ENCODE results near the gene SULT2B1.
"Not testable (repeated sequence)": the region's sequence is repeated elsewhere in the genome, so short reads cannot be mapped to it uniquely, and the experiment has no call there.

SULT2B1 gene

DNA sequence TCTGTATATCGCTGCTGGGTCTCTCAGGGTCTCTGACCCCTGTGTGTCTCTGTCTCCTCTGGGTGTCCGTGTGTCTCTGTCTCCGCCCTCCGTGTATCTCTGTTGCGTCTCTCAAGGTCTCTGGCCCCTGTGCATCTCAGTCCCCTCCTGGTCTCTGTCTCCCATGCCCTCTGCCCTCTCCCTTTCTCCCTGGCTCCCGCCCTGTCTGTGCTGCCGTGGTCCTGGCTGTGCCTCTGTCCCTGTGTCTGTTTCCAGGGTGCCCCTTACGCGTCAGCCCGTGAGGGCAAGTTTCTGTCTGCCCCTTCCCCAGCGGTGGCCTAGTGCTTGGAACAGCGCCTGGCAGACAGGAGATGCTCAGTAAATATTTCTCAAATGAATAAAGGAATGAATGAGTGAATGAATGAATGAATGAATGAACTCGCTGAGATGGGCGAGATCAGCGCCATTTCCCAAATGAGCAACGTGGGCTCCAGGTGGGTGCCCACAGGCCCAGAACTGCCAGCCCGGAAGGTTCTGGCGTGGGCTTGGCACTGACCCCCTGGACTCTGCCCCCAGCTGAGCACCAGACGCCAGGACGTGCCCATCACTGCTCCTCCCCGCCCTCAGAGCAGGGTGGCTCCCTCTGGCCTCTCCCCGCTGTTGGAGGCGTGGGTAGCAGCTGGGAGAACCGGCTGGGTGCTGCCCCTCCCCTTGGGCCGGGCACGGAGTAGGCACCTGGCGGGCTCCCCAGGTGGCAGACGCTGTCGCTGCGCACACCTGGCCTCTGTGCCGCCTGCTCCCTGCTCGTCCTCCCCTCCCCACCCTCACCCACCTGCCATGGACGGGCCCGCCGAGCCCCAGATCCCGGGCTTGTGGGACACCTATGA, at the start of gene SULT2B1:
TSS of gene SULT2B1 (plus strand) at position 736 of the 866 bp plus-strand sequence. CDS start at position 817, 81 bp downstream.
- DNase-seq = peak; percentile 92

DNA sequence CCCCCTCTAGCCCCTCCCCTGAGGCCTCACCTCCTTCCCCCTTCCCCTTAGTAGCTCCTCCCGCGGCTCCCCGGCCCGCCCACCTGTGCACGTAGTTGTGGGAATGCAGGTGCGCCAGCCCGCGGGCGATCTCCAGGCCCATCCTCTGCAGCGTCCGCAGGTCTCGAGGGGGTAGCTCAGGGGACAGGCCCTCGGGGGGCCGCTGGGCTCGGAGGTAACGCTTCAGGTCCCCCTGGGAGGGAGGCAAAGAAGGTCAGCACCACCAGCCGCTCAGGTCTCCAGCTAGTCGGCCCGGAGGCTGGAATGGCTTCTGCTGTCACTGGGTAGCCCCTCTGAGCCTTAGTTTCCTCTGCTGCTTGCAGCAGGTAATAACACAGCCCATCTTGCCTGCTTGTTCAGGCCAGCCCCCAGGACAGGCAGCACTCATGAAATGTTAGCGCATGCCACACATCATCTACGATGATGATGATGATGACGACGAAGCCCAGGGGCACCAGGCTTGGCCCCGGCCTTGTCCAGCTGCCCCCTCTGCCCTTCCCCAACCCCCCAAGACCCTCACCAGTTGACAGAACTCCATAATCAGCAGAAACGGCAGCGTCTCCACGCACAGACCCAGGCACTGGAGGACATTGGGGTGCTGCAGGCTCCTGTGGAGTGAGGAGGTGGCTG, 49.5 kb upstream of the SULT2B1 start:
- DNase-seq = no peak

DNA sequence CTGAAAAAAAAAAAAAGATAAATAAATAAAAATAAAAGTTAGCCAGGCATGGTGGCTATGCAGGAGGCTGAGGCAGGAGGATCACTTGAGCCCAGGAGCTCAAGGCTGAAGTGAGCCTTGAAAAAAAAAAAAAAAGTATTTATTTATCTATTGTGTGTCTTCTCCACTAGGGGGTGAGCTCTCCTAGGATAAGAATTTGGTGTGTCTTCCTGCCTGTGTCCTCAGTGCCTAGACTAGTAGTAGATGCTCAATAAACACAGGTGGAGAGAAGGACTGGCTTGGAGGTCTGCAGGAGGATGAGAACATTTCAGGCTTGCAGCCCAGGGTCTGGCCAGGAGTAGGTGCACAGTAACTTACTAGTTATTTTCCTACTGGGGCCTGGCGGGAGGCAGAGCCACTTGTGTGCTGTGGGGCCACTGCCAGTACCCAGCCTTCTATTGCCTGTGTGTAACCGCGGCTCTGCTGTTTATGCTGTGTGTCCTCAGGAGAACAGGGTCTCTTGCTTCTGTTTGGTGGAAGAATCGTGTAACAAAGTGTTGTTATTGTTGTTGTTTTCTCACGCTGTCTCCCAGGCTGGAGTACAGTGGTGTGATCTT, 45.7 kb upstream of the SULT2B1 start:
- peak; percentile 25 for DNase-seq

DNA sequence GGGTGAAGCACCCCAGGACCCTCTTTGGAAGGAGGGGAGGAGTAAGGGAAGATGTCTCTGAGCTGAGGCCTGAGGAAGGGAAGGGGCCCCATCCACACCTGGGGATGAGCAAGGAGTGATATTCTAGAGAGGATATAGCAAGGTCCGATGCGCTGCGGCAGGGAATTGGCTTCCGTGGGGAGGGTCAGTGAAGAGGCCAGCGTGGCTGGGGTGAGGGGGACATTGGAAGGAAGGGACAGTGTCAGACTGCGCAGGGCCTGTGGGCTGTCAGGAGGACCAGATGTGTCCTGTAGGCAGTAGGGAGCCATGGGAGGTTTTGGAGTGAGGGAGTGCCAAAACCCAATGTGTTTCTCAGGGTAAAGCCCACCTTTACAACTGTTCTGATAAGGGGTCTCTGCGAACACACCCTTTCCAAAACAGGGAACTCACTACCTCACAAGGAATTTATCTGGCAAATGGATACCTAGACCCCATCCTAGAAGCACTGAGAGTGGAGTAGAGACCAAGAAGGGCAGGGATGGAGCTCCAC, 44.0 kb upstream of the SULT2B1 start:
- DNase-seq = no peak

DNA sequence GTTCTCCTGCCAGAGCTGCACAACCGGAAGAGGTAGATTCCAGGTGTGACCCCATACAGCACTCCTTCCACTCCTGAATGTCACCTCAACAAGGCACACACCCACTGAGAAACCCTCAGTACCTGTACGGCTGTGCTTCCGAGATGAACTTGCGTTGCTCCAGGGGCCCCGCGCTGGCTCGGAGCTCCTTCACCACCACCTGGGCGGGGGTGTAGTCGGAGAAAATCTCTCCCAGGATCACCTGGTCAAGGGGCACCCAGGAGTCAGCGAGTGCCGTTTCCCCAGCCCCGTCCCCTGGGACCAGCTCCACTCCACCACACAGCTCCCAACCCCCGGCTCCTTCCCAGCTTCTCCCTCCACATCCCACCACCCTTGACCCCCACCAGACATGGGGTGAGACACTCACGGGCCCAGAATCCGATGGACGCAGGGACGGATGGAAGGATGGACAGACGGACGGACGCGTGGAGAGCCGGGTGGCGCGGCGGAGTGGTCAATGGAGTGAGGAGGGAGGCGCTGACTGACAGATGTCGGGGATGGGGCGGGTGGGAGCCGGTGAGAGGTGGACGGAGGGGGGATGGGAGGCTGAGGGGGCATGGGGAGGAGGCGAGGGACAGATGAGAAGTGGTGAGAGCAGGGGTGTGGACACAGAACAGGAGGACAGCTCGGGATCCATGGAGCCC, 43.1 kb upstream of the SULT2B1 start:
- DNase-seq = no peak

DNA sequence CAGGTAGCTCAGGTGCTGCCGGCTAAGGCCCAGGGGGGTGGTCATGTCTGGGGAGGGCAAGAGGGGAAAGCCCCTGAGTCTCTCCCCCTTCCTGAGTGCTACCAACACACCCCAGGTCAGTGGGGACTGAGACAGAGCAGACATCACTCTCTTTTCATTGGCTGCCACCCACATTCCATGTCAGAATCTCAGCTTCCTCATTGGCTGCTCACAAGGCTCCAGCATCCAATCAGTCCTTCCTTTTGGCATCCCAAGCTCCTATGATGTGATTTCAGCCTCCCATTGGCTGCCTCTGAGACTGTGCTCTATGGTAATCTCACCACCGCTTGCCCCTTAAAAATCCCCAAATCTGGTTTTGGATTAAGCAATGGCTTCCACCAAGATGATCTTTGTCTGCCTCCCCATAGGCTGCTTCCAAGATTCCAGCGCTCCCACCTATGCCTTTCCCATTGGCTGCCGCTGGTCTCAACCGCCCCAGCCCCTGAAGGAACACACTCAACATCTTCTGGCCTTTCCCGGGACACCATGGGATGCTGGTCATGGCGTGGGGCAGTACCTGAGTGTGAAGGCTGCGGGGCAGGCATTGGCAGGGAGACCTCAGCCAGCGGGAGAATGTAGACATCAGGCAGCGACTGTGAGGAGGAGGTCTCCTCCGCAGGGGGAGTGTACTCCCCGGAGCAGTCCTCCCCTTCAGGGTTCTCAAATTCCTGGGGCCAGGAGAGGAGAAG, 42.3 kb upstream of the SULT2B1 start:
- DNase-seq = no peak

DNA sequence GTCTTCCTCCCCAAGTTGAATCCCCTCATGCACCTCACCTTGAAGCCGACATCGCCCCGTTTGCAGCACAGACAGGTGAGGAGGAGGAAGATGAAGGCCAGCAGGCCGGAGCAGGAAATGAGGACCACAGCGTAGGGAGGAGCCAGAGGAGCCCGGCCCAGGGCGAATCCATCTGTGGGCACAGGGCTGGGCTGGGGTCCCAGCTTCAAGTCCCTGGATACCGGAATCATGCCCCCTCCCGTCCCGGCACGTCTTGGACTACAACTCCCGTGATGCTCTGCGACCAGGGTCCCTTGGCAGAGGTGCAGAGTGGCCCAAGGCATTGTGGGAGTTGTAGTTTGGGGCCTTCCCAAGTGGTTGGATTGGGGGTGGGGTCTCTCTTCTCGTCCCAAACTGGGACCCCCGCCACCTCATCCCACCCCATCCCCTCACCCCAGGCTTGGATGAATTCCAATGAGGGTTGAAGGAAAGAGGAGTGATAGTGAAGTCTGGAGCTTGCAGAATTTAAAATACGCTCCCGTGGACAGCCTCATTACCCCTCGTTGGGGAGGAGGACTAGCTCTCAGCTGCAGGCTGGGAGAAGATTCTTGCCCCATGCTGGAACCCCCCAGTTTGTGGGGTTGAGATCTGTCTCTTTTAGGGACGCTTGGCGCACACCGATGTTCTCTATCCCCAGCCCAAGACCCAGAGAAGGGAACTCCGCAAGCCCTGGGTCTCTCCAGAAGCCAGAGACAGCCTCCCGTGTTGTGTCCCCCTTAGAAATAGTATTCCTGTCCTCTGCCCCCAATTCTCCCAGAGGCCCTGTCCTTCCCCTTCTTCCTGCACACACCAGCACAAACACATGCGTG, 41.3 kb upstream of the SULT2B1 start:
- peak; percentile 64 for DNase-seq

DNA sequence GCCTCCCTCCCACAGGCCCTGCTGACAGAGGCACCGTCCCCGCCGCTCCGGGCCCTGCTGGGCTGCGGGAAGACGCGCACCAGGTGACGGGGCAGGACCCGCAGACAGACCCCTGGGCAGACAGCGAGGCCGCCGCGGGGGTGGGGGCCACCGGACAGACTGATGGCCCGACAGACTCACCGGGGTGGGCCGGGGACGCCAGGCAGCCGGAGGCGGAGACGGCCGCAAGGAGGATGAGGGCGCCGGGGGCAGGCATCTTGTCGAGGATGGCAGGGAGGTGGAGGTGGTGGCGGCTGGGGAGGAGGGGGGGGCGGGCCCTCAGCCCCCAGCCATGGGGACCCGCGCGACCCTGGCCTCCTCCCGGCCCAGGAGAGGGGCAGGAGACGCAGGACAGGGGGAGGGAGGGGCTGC, 40.6 kb upstream of the SULT2B1 start:
- no peak for DNase-seq

DNA sequence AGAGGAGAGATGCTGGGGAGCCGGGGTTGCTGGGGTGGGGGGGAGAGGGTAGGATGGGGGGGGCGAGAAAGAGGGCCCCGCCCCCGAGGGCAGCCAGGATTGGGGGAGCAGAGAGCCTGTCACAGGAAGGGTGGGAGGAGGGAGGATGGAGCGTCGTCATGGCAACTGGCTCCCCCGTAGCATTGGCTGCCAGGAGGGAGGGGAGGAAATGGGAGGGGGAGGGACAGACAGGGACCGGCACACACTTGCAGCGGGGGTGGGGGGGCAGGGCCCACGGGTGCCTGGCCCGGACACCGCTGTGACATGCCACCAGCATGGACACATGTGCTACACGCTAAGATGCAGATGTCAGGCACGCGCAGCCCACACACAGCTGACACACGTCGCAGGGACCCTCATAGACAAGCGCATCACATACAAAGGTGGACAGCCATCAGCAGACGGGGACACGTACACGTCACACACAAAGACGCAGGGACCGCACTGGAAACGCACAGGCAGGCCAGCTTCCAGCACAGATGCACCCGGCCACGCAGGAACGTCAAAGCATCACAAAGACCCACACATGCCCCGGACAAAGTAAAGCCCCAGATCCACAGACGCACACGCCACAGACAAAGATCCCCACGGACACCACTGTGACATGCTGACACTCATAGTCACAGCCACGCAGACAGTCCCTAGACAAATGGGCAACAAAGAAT, 40.0 kb upstream of the SULT2B1 start, which contains the start of gene LMTK3:
TSS of gene LMTK3 (minus strand) at position 36 of the 704 bp plus-strand sequence. CDS start 259 bp downstream, outside the sequence.
- peak; percentile 87 for DNase-seq

DNA sequence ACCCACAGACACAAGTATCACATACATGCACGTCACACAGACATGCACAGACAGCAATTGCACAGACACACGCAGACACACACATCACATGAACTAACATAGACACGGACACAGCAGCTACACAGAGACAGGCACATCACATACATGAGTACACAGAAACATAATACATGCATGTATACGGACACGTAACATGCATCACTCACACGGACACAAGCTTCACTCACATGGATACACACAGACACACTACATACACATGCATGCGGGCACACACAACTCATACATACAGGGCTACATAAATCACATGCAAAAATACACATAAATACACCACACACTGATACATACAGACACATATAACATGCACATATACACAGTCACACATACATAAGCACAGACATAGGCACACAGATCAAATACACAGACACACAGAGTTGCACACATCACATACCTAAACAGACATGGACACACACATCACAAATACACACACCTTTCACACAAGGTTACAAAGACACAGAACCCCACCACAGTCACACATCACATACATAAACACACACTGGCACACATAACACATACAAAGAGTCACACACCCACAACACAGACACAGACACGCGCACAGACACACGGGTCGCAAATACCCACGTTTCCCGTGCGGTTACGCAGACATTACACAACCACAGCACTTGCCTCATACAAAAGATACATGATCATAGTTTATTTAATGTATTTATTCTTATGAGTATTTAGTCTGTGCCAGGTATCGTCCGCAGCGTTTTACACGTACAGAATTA, 39.3 kb upstream of the SULT2B1 start:
- DNase-seq = no peak

DNA sequence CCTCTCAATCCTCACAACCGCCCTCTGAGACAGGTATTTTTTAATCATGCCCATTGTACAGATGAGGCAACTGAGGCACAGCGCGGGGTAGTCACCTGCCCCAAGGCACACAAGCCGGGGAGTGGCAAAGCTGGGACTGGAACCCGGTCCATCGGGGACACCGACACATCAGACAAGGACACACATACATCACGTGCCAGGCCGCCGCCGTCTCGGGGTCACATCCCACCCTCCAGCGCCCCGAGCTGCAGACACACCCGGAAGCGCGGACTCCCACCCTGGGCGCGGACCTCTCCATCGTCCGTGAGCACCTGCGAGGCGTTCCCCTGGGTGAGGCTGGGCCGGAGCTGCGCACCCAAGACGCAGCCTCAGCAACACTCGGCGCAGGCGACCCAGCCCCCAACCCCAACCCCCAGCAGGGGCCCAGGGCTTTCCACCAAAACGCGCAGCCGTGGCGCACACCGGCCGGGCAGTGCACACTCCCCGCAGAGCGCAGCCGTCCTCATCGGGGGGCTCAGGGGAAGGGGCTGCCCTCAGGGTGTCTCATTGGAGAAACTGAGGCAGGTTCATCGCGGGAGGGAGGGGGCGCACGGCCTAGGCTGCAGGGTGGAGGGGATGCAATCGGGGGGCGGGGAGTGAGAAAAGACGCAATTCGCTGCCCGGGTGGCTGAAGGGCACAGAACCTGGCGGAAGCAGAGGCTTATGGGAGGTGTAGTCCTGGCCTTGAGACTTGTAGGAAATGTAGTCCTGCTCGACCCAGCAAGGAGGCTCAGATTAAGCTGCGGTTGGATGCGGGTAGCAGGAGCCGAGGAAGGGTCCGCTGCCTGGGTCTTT, 38.5 kb upstream of the SULT2B1 start:
- peak; percentile 83 for DNase-seq

DNA sequence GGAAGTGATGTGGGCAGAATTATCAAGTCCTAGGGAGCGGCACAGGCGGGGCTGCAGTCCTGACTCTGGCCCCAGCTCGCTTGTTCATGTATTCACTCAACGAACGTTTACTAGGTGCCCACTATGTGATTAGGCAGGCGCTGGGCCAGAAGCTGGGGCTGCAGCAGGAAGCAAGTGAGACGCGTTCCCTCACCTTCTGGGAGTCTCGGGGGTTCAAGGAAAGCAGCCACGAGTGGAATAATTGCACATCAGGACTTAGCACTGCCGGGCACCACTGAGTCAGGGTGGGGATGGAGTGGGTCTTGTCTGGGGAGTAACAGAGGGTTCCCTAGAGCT, 37.9 kb upstream of the SULT2B1 start:
- DNase-seq = no peak

DNA sequence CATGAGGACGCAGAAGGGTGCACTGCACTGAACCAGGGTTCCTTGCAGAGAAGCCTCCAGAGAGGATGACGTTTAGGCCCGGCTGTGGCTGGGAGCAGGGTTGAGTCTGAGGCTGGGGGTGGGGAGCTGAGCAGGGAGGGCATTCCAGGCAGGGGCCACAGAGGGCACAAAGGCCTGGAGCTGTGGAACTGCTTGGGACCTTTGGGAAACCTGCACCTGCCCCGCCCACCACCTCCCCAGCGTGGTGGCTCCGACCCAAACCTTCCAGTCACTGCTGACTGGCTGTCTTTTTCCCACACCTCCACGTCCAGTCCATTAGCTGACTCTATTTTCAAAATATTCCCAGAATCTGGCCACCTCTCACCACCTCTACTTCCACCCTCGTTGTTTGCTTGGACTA, 35.4 kb upstream of the SULT2B1 start:
- no peak for DNase-seq

DNA sequence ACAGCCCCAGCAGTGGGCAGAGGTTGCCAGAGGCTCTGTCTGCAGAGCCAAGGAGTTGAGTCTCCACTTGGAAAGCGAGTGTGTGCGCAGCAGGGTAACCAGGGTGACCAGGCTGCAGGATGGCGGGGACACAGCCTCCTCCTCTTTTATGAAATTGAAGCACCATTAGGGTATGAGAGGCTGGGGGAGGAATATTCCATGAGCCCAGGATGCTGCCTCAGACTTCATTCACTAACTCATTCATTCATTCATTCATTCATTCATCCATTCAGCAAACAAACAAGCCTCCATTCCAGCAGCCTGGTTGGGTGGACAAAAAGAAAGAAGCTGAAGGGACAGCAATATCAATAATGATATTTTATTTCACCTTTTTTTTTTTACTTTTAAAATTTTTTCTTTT, 33.8 kb upstream of the SULT2B1 start:
- DNase-seq = no peak

DNA sequence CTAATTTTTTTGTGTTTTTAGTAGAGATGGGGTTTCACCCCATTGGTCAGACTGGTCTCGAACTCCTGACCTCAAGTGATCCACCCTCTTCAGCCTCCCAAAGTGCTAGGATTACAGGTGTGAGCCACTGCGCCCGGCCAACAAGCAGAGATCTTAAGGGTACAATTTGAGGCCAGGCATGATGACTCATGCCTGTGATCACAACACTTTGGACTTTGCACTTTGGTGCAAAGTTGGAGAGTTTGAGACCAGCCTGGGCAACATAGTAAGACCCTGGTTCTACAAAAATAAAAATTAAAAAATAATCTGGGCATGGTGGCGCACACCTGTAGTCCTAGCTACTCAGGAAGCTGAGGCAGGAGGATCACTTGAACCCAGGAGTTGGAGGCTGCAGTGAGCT, 32.5 kb upstream of the SULT2B1 start:
- not testable (repeated sequence) for DNase-seq

DNA sequence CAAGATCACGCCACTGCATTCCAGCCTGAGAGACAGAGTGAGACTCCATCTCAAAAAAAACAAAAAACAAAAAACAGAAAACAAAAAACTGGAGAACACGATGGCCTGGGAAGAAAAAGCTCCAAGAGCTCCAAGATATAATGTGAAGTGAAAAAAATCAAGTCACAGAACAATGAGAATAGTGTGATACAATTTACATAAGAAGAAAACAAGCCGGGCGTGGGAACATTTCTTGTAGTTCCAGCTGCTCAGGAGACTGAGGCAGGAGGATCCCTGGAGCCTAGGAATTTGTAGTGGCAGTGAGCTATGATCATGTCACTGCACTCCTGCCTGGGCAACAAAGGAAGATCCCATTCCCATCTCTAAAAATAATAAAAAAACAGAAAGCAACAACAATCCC, 31.8 kb upstream of the SULT2B1 start:
- DNase-seq = no peak

DNA sequence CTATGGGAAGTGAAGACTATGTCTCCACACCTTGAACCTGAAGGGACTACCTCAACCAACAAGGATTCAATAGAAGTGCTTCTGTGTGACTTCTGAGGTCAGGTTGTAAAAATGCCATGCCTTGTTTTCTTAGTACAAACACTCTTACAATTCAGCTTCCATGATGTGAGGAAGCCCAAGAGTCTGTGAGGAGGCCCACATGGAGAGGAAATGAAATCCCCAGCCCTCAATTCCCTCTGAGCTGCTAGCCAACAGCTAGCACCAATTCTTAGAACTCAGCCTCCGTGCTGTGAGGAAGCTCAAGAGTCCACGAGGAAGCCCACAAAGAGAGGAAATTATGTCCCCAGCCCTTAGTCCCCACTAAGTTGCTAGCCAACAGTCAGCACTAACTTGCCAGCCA, 27.8 kb upstream of the SULT2B1 start:
- DNase-seq = no peak

DNA sequence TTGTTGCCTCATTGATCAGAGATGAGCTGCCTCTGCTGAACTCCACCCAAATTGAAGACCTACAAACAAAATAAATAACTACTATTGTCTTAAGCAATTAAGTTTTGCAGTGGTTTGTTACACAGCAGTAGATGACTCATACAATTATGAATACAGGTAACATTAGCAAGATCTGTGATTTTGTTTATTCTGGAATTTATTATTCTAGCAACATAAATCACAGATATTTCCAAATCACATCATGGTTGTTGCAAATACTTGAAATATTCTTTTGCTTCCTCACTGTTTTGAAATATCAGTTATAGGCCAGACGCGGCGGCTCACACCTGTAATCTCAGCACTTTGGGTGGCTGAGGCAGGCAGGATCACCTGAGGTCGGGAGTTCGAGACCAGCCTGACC, 27.2 kb upstream of the SULT2B1 start:
- no peak for DNase-seq

DNA sequence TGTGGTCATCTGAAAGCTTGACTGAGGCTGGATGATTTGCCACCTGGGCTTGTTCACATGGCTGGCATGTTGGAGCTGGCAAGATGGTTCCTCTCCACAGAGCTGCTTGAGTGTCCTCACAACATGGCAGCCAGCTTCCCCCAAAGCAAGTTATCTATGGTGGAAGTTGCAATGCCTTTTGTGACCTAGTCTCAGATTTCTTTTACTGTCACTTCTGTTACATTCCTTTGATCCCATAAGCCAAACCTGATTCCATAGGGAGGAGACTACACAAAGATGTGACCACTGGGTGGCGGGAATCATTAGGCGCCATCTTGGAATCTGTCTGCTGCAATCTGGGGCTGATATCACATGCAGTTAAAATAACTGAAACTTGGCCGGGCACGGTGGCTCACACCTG, 22.8 kb upstream of the SULT2B1 start:
- DNase-seq = no peak
